Measurements from ENCODE around the gene GPR37.

DNA sequence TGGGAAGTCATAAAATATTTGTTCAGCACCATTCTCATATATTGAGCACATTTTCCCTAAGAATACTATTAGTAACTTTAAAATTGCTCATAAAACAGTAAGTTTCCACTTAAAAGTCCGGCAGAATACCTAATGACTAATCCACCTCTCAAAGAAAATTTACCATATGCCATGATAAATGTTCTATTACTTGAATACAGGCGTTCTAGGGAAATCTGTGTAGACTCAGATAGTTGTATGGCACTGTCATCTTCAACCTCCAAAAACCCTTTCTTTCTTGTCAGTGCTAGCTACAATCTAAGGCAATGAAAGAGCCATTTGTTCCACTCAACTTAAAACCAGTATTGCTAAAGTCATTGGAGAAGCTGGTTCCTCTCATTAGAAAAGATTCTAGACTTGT lies 7.3 kb downstream of the GPR37 start:
- TF ChIP-seq POLR2AphosphoS5 (IDR thresholded peaks at IDR 0.05) = no peak
- no peak for TF ChIP-seq EP300 (conservative IDR thresholded peaks at IDR 0.05; ENCODE audit: poor library complexity, severe bottlenecking)
- TF ChIP-seq, protein P1, sequence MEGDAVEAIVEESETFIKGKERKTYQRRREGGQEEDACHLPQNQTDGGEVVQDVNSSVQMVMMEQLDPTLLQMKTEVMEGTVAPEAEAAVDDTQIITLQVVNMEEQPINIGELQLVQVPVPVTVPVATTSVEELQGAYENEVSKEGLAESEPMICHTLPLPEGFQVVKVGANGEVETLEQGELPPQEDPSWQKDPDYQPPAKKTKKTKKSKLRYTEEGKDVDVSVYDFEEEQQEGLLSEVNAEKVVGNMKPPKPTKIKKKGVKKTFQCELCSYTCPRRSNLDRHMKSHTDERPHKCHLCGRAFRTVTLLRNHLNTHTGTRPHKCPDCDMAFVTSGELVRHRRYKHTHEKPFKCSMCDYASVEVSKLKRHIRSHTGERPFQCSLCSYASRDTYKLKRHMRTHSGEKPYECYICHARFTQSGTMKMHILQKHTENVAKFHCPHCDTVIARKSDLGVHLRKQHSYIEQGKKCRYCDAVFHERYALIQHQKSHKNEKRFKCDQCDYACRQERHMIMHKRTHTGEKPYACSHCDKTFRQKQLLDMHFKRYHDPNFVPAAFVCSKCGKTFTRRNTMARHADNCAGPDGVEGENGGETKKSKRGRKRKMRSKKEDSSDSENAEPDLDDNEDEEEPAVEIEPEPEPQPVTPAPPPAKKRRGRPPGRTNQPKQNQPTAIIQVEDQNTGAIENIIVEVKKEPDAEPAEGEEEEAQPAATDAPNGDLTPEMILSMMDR (IDR thresholded peaks at IDR 0.05; ENCODE audit: poor library complexity, severe bottlenecking) = no peak
- no peak for TF ChIP-seq TAF1 (IDR thresholded peaks at IDR 0.05; ENCODE audit: low read depth)
- TF ChIP-seq EZH2 (IDR thresholded peaks at IDR 0.05; ENCODE audit: borderline replicate concordance, insufficient read depth, low read length, poor library complexity, severe bottlenecking) = no peak
- no peak for TF ChIP-seq MXI1 (conservative IDR thresholded peaks at IDR 0.05; ENCODE audit: poor library complexity, severe bottlenecking)
- TF ChIP-seq, protein P2, sequence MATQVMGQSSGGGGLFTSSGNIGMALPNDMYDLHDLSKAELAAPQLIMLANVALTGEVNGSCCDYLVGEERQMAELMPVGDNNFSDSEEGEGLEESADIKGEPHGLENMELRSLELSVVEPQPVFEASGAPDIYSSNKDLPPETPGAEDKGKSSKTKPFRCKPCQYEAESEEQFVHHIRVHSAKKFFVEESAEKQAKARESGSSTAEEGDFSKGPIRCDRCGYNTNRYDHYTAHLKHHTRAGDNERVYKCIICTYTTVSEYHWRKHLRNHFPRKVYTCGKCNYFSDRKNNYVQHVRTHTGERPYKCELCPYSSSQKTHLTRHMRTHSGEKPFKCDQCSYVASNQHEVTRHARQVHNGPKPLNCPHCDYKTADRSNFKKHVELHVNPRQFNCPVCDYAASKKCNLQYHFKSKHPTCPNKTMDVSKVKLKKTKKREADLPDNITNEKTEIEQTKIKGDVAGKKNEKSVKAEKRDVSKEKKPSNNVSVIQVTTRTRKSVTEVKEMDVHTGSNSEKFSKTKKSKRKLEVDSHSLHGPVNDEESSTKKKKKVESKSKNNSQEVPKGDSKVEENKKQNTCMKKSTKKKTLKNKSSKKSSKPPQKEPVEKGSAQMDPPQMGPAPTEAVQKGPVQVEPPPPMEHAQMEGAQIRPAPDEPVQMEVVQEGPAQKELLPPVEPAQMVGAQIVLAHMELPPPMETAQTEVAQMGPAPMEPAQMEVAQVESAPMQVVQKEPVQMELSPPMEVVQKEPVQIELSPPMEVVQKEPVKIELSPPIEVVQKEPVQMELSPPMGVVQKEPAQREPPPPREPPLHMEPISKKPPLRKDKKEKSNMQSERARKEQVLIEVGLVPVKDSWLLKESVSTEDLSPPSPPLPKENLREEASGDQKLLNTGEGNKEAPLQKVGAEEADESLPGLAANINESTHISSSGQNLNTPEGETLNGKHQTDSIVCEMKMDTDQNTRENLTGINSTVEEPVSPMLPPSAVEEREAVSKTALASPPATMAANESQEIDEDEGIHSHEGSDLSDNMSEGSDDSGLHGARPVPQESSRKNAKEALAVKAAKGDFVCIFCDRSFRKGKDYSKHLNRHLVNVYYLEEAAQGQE (IDR thresholded peaks at IDR 0.05; ENCODE audit: borderline replicate concordance) = no peak
- TF ChIP-seq SMC3 (conservative IDR thresholded peaks at IDR 0.05; ENCODE audit: poor library complexity) = no peak
